ENCODE results near the gene RIT2. TPM values are rescaled to one million over a fixed set of nuclear protein-coding genes. Genes with fewer than 3 reads are reported as not detected.

The RIT2 gene
- total RNA-seq, 1 donor from 2014 or later: not detected

DNA sequence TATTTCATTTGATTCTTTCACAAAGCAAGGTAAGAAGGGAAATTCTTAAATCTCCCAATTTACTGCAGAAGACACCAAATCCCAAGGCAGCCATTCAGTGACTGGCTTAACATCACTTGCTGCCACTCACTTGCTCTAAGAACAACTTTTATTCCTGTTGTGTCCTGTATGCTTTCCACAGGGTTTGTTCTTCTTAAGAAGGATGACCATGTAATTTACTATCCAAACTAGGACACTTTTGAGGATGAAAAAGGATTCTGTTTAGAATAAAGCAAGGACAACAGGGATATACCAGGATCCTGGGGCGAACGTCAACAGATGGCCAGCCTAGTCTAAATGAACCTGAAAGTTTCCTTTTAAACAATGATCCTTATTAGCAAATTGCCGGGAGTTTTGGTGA is 34.8 kb downstream of the RIT2 start:
- no peak overlapping the region for H3K4me3 ChIP-seq (ENCODE audit: low read depth, low read length)
- no peak for DNase-seq (ENCODE audit: low read depth)
- no peaks in the 10 kb centered on the region for H3K27me3 ChIP-seq (ENCODE audit: control insufficient read depth, insufficient read depth, low read length)
- TF ChIP-seq, protein P1, sequence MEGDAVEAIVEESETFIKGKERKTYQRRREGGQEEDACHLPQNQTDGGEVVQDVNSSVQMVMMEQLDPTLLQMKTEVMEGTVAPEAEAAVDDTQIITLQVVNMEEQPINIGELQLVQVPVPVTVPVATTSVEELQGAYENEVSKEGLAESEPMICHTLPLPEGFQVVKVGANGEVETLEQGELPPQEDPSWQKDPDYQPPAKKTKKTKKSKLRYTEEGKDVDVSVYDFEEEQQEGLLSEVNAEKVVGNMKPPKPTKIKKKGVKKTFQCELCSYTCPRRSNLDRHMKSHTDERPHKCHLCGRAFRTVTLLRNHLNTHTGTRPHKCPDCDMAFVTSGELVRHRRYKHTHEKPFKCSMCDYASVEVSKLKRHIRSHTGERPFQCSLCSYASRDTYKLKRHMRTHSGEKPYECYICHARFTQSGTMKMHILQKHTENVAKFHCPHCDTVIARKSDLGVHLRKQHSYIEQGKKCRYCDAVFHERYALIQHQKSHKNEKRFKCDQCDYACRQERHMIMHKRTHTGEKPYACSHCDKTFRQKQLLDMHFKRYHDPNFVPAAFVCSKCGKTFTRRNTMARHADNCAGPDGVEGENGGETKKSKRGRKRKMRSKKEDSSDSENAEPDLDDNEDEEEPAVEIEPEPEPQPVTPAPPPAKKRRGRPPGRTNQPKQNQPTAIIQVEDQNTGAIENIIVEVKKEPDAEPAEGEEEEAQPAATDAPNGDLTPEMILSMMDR (IDR thresholded peaks at IDR 0.05; ENCODE audit: insufficient read depth, low read length, poor library complexity, severe bottlenecking): no peak
- no peaks in the 10 kb centered on the region for H3K36me3 ChIP-seq (ENCODE audit: control insufficient read depth, insufficient read depth, low read length)

DNA sequence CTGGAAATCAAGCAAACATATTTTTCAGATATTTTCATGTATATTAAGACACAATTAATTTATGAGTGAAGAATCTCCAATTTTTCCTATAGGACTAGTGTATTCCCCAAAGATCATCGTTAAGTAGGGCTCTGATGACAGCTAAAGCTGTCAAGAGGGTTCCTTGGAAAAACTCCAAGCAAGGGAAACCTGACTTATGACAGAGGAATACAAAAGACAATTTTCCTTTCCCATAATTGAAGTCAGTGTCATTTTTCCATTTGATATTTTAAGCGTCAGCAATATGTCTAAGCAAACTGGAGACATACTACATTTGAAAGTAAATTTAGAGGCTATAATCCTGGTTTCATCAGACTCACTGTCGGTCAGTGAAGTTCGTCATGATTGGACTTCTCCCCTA is 36.1 kb downstream of the RIT2 start:
- Histone ChIP-seq H3K4me3 (ENCODE audit: low read depth, low read length) (no peak overlapping the region), H3K36me3 (ENCODE audit: control insufficient read depth, insufficient read depth, low read length) (no peaks in the 10 kb centered on the region), H3K27me3 (ENCODE audit: control insufficient read depth, insufficient read depth, low read length) (no peaks in the 10 kb centered on the region)
- TF ChIP-seq, protein P1 (IDR thresholded peaks at IDR 0.05; ENCODE audit: insufficient read depth, low read length, poor library complexity, severe bottlenecking): no peak
- DNase-seq (ENCODE audit: low read depth): no peak

DNA sequence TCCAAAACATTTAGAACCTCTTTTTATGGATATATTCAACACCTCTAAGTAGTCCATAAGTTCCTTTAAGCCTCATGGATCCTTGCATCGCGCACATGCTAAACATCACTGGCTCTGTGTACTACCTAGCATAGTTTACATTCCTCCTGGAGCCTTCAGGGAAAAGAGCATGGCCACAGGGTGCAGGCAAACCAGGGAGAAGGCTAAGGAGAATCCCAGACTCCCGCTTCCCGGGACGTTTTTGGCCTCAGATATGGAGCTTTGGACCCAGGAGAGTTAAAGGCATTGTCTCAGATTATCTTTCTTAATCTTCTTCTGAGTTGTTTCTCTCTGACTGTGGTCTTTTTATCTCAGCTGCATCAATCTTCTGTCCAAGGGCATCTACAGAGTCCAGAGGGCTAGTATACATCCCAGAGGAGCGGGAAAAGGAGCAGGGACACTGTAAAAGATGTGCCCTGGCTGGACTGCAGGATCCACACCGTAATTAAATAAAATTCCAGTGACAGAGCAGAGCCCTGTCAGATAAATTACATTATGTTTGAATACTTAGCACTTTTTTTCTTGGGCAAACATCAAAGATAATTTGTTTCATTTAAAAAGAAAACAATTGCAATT is 36.9 kb downstream of the RIT2 start:
- H3K27me3 ChIP-seq (ENCODE audit: control insufficient read depth, insufficient read depth, low read length): no peaks in the 10 kb centered on the region
- TF ChIP-seq, protein P1 (IDR thresholded peaks at IDR 0.05; ENCODE audit: insufficient read depth, low read length, poor library complexity, severe bottlenecking): no peak
- no peak overlapping the region for H3K4me3 ChIP-seq (ENCODE audit: low read depth, low read length)
- no peaks in the 10 kb centered on the region for H3K36me3 ChIP-seq (ENCODE audit: control insufficient read depth, insufficient read depth, low read length)
- DNase-seq (ENCODE audit: low read depth): no peak

DNA sequence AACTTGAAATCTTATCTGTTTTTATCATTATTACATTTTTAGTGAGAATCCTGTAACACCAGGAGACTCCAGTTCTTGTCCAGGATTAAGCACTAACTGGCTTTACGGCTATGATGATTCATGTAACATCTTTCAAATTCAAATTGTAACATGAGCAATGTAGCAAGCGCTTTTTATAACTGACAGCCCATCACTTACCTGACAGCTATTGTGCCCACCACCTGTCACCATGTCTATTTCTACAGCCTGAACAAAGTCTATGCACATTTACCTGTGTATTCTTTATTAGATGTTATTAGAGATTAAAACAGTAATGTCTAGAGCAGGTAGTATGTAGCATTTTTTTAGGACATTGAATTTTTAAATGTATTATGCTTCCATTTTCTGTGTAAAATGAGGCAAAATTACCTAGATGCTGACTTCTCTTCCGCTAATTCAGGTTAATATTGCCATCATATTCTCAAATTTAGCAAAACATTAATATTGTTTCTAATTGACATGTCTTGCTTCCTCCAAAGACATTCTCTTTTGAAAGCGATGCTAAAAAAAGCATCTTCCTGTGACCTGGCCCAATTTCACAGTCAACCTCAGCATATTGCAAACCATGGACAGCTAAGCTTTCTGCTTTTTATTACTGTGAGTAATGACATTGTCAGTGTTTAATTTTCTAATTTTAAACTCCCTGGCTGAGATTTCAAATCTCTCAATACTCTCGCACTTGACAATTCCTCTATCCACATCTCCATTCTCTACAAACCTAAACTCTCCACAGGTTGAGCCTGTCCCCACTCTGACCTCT is 37.8 kb downstream of the RIT2 start:
- DNase-seq (ENCODE audit: low read depth): no peak
- Histone ChIP-seq H3K4me3 (ENCODE audit: low read depth, low read length) (no peak overlapping the region), H3K27me3 (ENCODE audit: control insufficient read depth, insufficient read depth, low read length) (no peaks in the 10 kb centered on the region), H3K36me3 (ENCODE audit: control insufficient read depth, insufficient read depth, low read length) (no peaks in the 10 kb centered on the region)
- TF ChIP-seq, protein P1 (IDR thresholded peaks at IDR 0.05; ENCODE audit: insufficient read depth, low read length, poor library complexity, severe bottlenecking): no peak

DNA sequence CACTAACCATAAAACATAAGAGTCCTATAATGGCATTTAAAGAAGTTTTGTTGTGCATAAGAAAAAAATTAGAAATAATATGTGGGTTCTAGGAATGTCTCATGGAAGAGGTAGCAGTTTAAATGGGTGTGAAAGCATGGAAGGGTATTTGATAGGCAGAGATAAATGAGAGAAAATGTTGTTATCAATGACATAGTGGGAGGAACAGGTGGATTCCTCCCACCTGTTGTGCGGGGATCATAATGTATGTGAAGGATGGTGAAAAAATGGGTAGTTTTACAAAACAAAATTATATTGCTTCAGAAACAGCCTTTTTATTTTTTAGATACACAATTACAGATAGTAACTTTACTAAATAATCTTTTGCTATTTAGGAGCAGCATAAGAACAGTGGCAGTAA is 41.7 kb downstream of the RIT2 start:
- no peak for DNase-seq (ENCODE audit: low read depth)
- Histone ChIP-seq H3K36me3 (ENCODE audit: control insufficient read depth, insufficient read depth, low read length) (no peaks in the 10 kb centered on the region), H3K4me3 (ENCODE audit: low read depth, low read length) (no peak overlapping the region), H3K27me3 (ENCODE audit: control insufficient read depth, insufficient read depth, low read length) (no peaks in the 10 kb centered on the region)
- TF ChIP-seq, protein P1 (IDR thresholded peaks at IDR 0.05; ENCODE audit: insufficient read depth, low read length, poor library complexity, severe bottlenecking): no peak
